Transverse colon (tissue), 4 donors: ENCODE data around the gene IFITM5. TPM values are rescaled to one million over a fixed set of nuclear protein-coding genes. Genes with fewer than 3 reads are reported as not detected.
"Not testable (repeated sequence)": the region's sequence is repeated elsewhere in the genome, so short reads cannot be mapped to it uniquely, and the experiment has no call there.

Source experiments
- DNase-seq: peaks from one replicate; pipeline ENCODE4 v3.0.0-alpha.2; 2019
- H3K27ac ChIP-seq, 4 donors: fragments of 200-600 bp; sonication (generic); 2 replicates each; pipeline ENCODE4 v1.5.1; 2016 to 2018; ENCODE audit warnings: inconsistent platforms in 4 of 4
- H3K27me3 ChIP-seq: fragments of 200-600 bp; sonication (generic); 2 replicates; pipeline ENCODE4 v1.5.1; 2017; ENCODE audit warnings: inconsistent platforms
- H3K36me3 ChIP-seq, 4 donors: fragments of 200-600 bp; sonication (generic); 2 replicates each; pipeline ENCODE4 v1.5.1; 2017 to 2019; ENCODE audit warnings: inconsistent platforms in 4 of 4
- H3K4me1 ChIP-seq, 4 donors: fragments of 200-600 bp; sonication (generic); 2 replicates each; pipeline ENCODE4 v1.5.1; 2017 to 2020; ENCODE audit warnings: inconsistent platforms in 4 of 4
- H3K4me3 ChIP-seq, 4 donors: fragments of 200-600 bp; sonication (generic); 1 replicate in 1 of 4; 2 replicates in 3 of 4; pipeline versions ENCODE4 v1.5.1 to v1.6.1; 2017 to 2019; ENCODE audit warnings: inconsistent platforms in 4 of 4
- H3K9me3 ChIP-seq, 2 donors: fragments of 200-600 bp; sonication (generic); 2 replicates each; pipeline ENCODE4 v1.5.1; 2017 to 2019; ENCODE audit warnings: inconsistent platforms in 2 of 2
- CTCF ChIP-seq, 5 experiments: fragments of 200-600 bp in 3 of 5; fragments of 450-650 bp in 2 of 5; sonication (generic) in 3 of 5; IDR thresholded peaks; 1 replicate in 2 of 5; 2 replicates in 3 of 5; pipeline ENCODE4 v1.5.1; 2016 to 2017; ENCODE audit warnings: antibody characterized with exemption in 5 of 5, inconsistent platforms in 3 of 5, mild to moderate bottlenecking in 2 of 5, moderate library complexity in 1 of 5
- EP300 ChIP-seq: sonication (generic); formaldehyde crosslinking; IDR thresholded peaks from one replicate; pipeline ENCODE4 v1.6.1; 2017; ENCODE audit warnings: antibody characterized with exemption, low read depth
- POLR2A ChIP-seq: fragments of 450-650 bp; IDR thresholded peaks from one replicate; pipeline ENCODE4 v1.6.1; 2016; ENCODE audit warnings: antibody characterized with exemption, mild to moderate bottlenecking, moderate library complexity
- POLR2AphosphoS5 ChIP-seq, 3 donors: sonication (generic); formaldehyde crosslinking; IDR thresholded peaks; one replicate each; pipeline ENCODE4 v1.6.1; 2016; ENCODE audit warnings: antibody characterized with exemption in 3 of 3
- WGBS, 2 donors: methylation state at CpG; one replicate each; pipeline ENCODE4 v1.1.5; 2018; ENCODE audit warnings: low coverage in 1 of 2; 5-methylcytosine and 5-hydroxymethylcytosine counted together
- in situ Hi-C, 4 donors: fragments of 200-750 bp; cut with MboI; loops; one replicate each; pipeline versions ENCODE4 v1.15.0 to v1.15.1; 2017; ENCODE audit warnings: low sequenced_read_pairs in 3 of 4, low pct_ligation_motif_present in 1 of 4, low pct_unique_long_range_greater_than_20kb in 1 of 4
- intact Hi-C: fragments of 100-400 bp; cut with DNase I; formaldehyde crosslinking; loops from one replicate; pipeline ENCODE4 v1.15.1; 2023; ENCODE audit warnings: low total_unique reads
- total RNA-seq, 4 donors: library from RNA; depleted of rRNA; stranded (reverse); fragments of >200 nt; gene quantifications; one replicate each; pipeline ENCODE4 v1.1.0, GENCODE V29; 2016

IFITM5 gene
- total RNA-seq, 4 donors from 2014 or later = not detected

GRCh38 chr11:335779-336658, 36.7 kb upstream of the IFITM5 start:
- intact Hi-C loops = no loop called here
- in situ Hi-C loops = no loop called here

GRCh38 chr11:334264-334994, 35.1 kb upstream of the IFITM5 start:
- H3K36me3 ChIP-seq = no peaks in the 10 kb centered on the region
- no peak overlapping the region for H3K27ac ChIP-seq
- peaks cover 4 to 28% (median 12%) of the 10 kb centered on the region in 4 donors for H3K4me1 ChIP-seq
- no peak overlapping the region for H3K4me3 ChIP-seq
- DNase-seq = no peak
- in situ Hi-C loops = no loop called here
- no peak for TF ChIP-seq EP300
- TF ChIP-seq POLR2A = no peak
- no peak for TF ChIP-seq POLR2AphosphoS5 (IDR thresholded peaks at IDR 0.05)
- no peak for TF ChIP-seq CTCF (IDR thresholded peaks at IDR 0.05)
- WGBS, 2 donors = 73 to 87% methylated on average over 18 to 25 of the region's 25 CpGs
- H3K27me3 ChIP-seq = no peaks in the 10 kb centered on the region
- intact Hi-C loops = no loop called here
- H3K9me3 ChIP-seq = no peaks in the 10 kb centered on the region

More at GRCh38 chr11:335779-336658, 36.7 kb upstream of the IFITM5 start:
- Histone ChIP-seq H3K27ac (peak overlapping the region; percentile 57 to 67 (median 62)), H3K4me3 (no peak overlapping the region), H3K4me1 (peaks cover 4 to 28% (median 12%) of the 10 kb centered on the region in 4 donors), H3K36me3 (no peaks in the 10 kb centered on the region), H3K27me3 (no peaks in the 10 kb centered on the region), H3K9me3 (no peaks in the 10 kb centered on the region)
- no peak for DNase-seq
- 46% methylated on average over 10 to 15 of the region's 15 CpGs for WGBS, 2 donors
- TF ChIP-seq EP300 = no peak
- TF ChIP-seq POLR2AphosphoS5 (IDR thresholded peaks at IDR 0.05) = no peak
- TF ChIP-seq CTCF (IDR thresholded peaks at IDR 0.05) = no peak
- TF ChIP-seq POLR2A = no peak

GRCh38 chr11:333616-334263, 34.4 kb upstream of the IFITM5 start:
- WGBS, 2 donors = 87 to 91% methylated on average over 10 to 17 of the region's 17 CpGs
- H3K36me3 ChIP-seq, H3K27me3 ChIP-seq, H3K4me3 ChIP-seq, DNase-seq, in situ Hi-C loops, H3K27ac ChIP-seq, H3K9me3 ChIP-seq, intact Hi-C loops: not testable (repeated sequence)
- peaks cover 4 to 28% (median 12%) of the 10 kb centered on the region in 4 donors for H3K4me1 ChIP-seq

DNA sequence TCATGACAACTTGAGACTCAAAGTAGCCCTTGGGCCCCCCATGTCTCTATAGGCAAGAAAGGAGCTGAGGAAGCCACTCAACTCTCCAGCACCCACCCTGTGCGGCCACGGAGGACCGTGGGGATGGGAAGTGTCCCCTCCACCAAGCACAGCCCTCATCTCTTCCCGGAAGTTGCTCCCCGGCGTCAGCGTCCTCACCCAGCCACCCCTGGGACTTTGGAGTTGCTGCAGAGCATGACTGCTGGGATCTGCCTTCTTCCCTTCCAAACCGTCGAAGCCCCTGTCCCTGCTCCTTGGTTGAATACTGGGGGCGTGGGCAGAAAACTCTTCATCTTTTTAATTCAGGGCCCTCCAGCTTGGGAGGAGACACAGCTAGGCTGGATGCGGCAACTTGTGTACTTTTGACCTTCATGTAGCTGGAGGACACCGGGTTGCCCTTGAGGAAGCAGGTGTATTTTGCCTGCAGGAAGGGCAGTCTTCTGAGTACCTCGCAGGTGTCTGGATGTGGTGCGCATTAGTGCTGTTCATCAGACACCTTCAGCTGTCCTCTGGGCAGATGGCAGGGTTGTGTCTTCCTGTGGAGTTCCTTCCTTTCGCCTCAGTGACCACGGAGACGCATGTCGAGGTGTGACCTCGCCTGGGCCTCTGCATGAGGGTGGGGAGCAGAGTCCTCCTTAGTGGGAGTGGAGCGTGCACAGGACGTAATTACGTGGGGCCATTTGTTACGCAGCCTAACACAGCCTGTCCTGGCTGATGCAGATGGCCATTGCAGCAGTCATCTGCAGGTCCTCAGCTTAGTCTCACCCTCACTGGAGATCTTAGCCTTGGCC, 33.5 kb upstream of the IFITM5 start:
- H3K4me3 ChIP-seq = no peak overlapping the region
- H3K36me3 ChIP-seq = no peaks in the 10 kb centered on the region
- in situ Hi-C loops = no loop called here
- no peak for DNase-seq
- no peaks in the 10 kb centered on the region for H3K27me3 ChIP-seq
- H3K9me3 ChIP-seq = no peaks in the 10 kb centered on the region
- peaks cover 4 to 29% (median 12%) of the 10 kb centered on the region in 4 donors for H3K4me1 ChIP-seq
- WGBS, 2 donors = 80 to 87% methylated on average over 1 to 23 of the region's 23 CpGs
- no peak overlapping the region for H3K27ac ChIP-seq
- intact Hi-C loops = no loop called here
- TF ChIP-seq POLR2AphosphoS5 (IDR thresholded peaks at IDR 0.05) = no peak
- no peak for TF ChIP-seq POLR2A
- TF ChIP-seq EP300 = no peak
- no peak for TF ChIP-seq CTCF (IDR thresholded peaks at IDR 0.05)
